HepG2 (cell line): Measurements from ENCODE around the gene SAC3D1. TPM values are rescaled to one million over a fixed set of nuclear protein-coding genes. Genes with fewer than 3 reads are reported as not detected.
A peak's percentile ranks its signal among the peaks of the same experiment; 100 is the strongest.

ENCODE experiments used
- AGO2 ChIP-seq: fragments of 200-400 bp; formaldehyde crosslinking; optimal IDR thresholded peaks from 2 replicates; pipeline ENCODE3; 2017; ENCODE audit warnings: mild to moderate bottlenecking, low read depth, low read length, moderate library complexity
- BRCA1 ChIP-seq: sonication (generic); formaldehyde crosslinking; IDR thresholded peaks from 2 replicates; pipeline ENCODE4 v1.4.0; 2020; ENCODE audit warnings: missing genetic modification reagents
- FOSL2 ChIP-seq: sonication (generic); formaldehyde crosslinking; IDR thresholded peaks from 2 replicates; pipeline ENCODE4 v1.4.0; 2020; ENCODE audit warnings: missing genetic modification reagents
- FOXO1 ChIP-seq: sonication (generic); formaldehyde crosslinking; IDR thresholded peaks from 2 replicates; pipeline ENCODE4 v1.4.0; 2020; ENCODE audit warnings: missing genetic modification reagents
- HDAC1 ChIP-seq: sonication (generic); formaldehyde crosslinking; IDR thresholded peaks from 2 replicates; pipeline ENCODE4 v1.5.1; 2020; ENCODE audit warnings: mild to moderate bottlenecking, missing genetic modification reagents
- HHEX ChIP-seq: IDR thresholded peaks from 2 replicates; pipeline ENCODE4 v1.6.1; 2016; ENCODE audit warnings: control low read depth
- HINFP ChIP-seq: sonication (generic); formaldehyde crosslinking; IDR thresholded peaks from 2 replicates; pipeline ENCODE4 v1.4.0; 2020; ENCODE audit warnings: low read depth, mild to moderate bottlenecking, missing genetic modification reagents
- HNF4A ChIP-seq: sonication (generic); formaldehyde crosslinking; IDR thresholded peaks from 2 replicates; pipeline ENCODE4 v1.4.0; 2020; ENCODE audit warnings: missing genetic modification reagents
- MEIS1 ChIP-seq: sonication (generic); formaldehyde crosslinking; IDR thresholded peaks from 2 replicates; pipeline ENCODE4 v1.9.0; 2021; ENCODE audit warnings: mild to moderate bottlenecking, missing genetic modification reagents, moderate library complexity, borderline replicate concordance
- MIER3 ChIP-seq: IDR thresholded peaks from 2 replicates; pipeline ENCODE4 v1.6.1; 2016; ENCODE audit warnings: missing compliant biosample characterization, borderline replicate concordance
- NFE2 ChIP-seq: sonication (generic); formaldehyde crosslinking; IDR thresholded peaks from 2 replicates; pipeline ENCODE4 v1.4.0; 2020; ENCODE audit warnings: missing genetic modification reagents
- NFKB2 ChIP-seq: sonication (generic); formaldehyde crosslinking; IDR thresholded peaks from 2 replicates; pipeline ENCODE4 v1.4.0; 2020; ENCODE audit warnings: missing genetic modification reagents, borderline replicate concordance
- NR3C1 ChIP-seq: sonication (generic); formaldehyde crosslinking; IDR thresholded peaks from 2 replicates; pipeline ENCODE4 v1.4.0; 2020; ENCODE audit warnings: missing genetic modification reagents
- ONECUT2 ChIP-seq: sonication (generic); formaldehyde crosslinking; IDR thresholded peaks from 2 replicates; pipeline ENCODE4 v1.4.0; 2020; ENCODE audit warnings: missing genetic modification reagents
- SALL2 ChIP-seq: sonication (generic); formaldehyde crosslinking; IDR thresholded peaks from 2 replicates; pipeline ENCODE4 v1.8.1; 2023; ENCODE audit warnings: mild to moderate bottlenecking, missing genetic modification reagents, inconsistent platforms
- SRF ChIP-seq: IDR thresholded peaks from 2 replicates; pipeline ENCODE4 v1.6.1; 2011; ENCODE audit warnings: mild to moderate bottlenecking, low read depth, low read length, moderate library complexity
- TCF12 ChIP-seq, 2 experiments: fragments of 450-650 bp in 1 of 2; sonication (generic) in 1 of 2; formaldehyde crosslinking in 1 of 2; IDR thresholded peaks; 2 replicates each; pipeline versions ENCODE4 v1.6.1 to v1.8.0; 2017 to 2022; ENCODE audit warnings: antibody characterized with exemption in 1 of 2, mild to moderate bottlenecking in 1 of 2, missing genetic modification reagents in 1 of 2, moderate library complexity in 1 of 2
- ZMAT3 ChIP-seq: sonication (generic); formaldehyde crosslinking; conservative IDR thresholded peaks from 2 replicates; pipeline ENCODE4 v1.7.0; 2021; ENCODE audit warnings: missing genetic modification reagents
- ZNF205 ChIP-seq: IDR thresholded peaks from 2 replicates; pipeline ENCODE4 v1.6.1; 2018; ENCODE audit warnings: missing biosample characterization, missing genetic modification reagents
- ZNF235 ChIP-seq: sonication (generic); formaldehyde crosslinking; IDR thresholded peaks from 2 replicates; pipeline ENCODE4 v1.8.1; 2023; ENCODE audit warnings: mild to moderate bottlenecking, missing genetic modification reagents, borderline replicate concordance
- ZNF33A ChIP-seq: sonication (generic); formaldehyde crosslinking; IDR thresholded peaks from 2 replicates; pipeline ENCODE4 v1.5.1; 2020; ENCODE audit warnings: missing genetic modification reagents, mild to moderate bottlenecking, moderate library complexity, borderline replicate concordance
- ZNF441 ChIP-seq: sonication (generic); formaldehyde crosslinking; IDR thresholded peaks from 2 replicates; pipeline ENCODE4 v1.7.0; 2021; ENCODE audit warnings: missing genetic modification reagents, borderline replicate concordance
- ZNF746 ChIP-seq: sonication (generic); formaldehyde crosslinking; IDR thresholded peaks from 2 replicates; pipeline ENCODE4 v1.8.0; 2022; ENCODE audit warnings: mild to moderate bottlenecking, missing genetic modification reagents
- ZNF747 ChIP-seq: sonication (generic); formaldehyde crosslinking; IDR thresholded peaks from 2 replicates; pipeline ENCODE4 v1.8.1; 2023; ENCODE audit warnings: missing genetic modification reagents, mild to moderate bottlenecking, borderline replicate concordance
- ZNF776 ChIP-seq: sonication (generic); formaldehyde crosslinking; IDR thresholded peaks from 2 replicates; pipeline ENCODE4 v1.4.0; 2020; ENCODE audit warnings: mild to moderate bottlenecking, missing genetic modification reagents
- ZNF792 ChIP-seq: IDR thresholded peaks from 2 replicates; pipeline ENCODE4 v1.6.1; 2016
- ZNF841 ChIP-seq: sonication (generic); formaldehyde crosslinking; IDR thresholded peaks from 2 replicates; pipeline ENCODE4 v1.8.1; 2023; ENCODE audit warnings: missing genetic modification reagents, borderline replicate concordance
- polyA plus RNA-seq, 8 experiments: library from polyadenylated mRNA; depleted of rRNA in 3 of 8; stranded (reverse) in 7 of 8; unstranded in 1 of 8; fragments of >200 nt; fragmentation: Illumina TruSeq in 4 of 8; extraction: Trizol in 4 of 8; gene quantifications; 2 replicates each; pipeline versions ENCODE4 v1.2.1 to v1.2.3, GENCODE V29; 2011 to 2016; ENCODE audit warnings: low read depth in 4 of 8, missing spikeins in 1 of 8, mixed read lengths in 1 of 8; ENCODE audit not compliant: insufficient read depth in 1 of 8
- total RNA-seq, 5 experiments: library from RNA; depleted of rRNA; stranded (reverse); fragments of >200 nt; fragmentation: Illumina TruSeq; extraction: Trizol; gene quantifications; 2 replicates each; pipeline ENCODE4 v1.2.3, GENCODE V29; 2016; ENCODE audit warnings: low read depth in 1 of 5
- TF ChIP-seq, protein P1 (sequence below): sonication (generic); formaldehyde crosslinking; IDR thresholded peaks from 2 replicates; pipeline ENCODE4 v1.4.0; 2020; ENCODE audit warnings: mild to moderate bottlenecking, missing genetic modification reagents
- TF ChIP-seq, protein P2 (sequence below): IDR thresholded peaks from 2 replicates; pipeline ENCODE4 v1.6.1; 2012; ENCODE audit warnings: inconsistent platforms
- TF ChIP-seq, protein P3 (sequence below): fragments of 450-650 bp; IDR thresholded peaks from 2 replicates; pipeline ENCODE4 v1.6.1; 2017; ENCODE audit warnings: mild to moderate bottlenecking

SAC3D1 gene
- total and polyA plus RNA-seq, 2 of the 13 experiments (the other 11 are each of a cell fraction or from before 2014, with no cell fraction given): 7.4 to 36.3 TPM

GRCh38 chr11:65066315-65066714, 25.3 kb downstream of the SAC3D1 start (continued):
- 0 out of 2 replicates have a peak, but pooled peaks have one; percentile 24 for TF ChIP-seq FOXO1
- no peak for TF ChIP-seq TCF12 (IDR thresholded peaks at IDR 0.05)
- TF ChIP-seq TCF12 (CRISPR knock-in tag; IDR thresholded peaks at IDR 0.05): no peak
- no peak for TF ChIP-seq ZMAT3 (CRISPR knock-in tag)
- peak; percentile 65 for TF ChIP-seq SALL2 (CRISPR knock-in tag)
- TF ChIP-seq FOSL2: no peak
- TF ChIP-seq, protein P1, sequence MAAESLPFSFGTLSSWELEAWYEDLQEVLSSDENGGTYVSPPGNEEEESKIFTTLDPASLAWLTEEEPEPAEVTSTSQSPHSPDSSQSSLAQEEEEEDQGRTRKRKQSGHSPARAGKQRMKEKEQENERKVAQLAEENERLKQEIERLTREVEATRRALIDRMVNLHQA (CRISPR knock-in tag): no peak
- TF ChIP-seq ONECUT2 (CRISPR knock-in tag): no peak
- no peak for TF ChIP-seq AGO2
- no peak for TF ChIP-seq BRCA1 (CRISPR knock-in tag)
- TF ChIP-seq SRF: no peak
- TF ChIP-seq ZNF441 (CRISPR knock-in tag): no peak
- TF ChIP-seq, protein P2, sequence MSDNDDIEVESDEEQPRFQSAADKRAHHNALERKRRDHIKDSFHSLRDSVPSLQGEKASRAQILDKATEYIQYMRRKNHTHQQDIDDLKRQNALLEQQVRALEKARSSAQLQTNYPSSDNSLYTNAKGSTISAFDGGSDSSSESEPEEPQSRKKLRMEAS: no peak
- TF ChIP-seq NFE2 (CRISPR knock-in tag): no peak
- no peak for TF ChIP-seq HHEX (CRISPR knock-in tag)
- no peak for TF ChIP-seq ZNF792 (CRISPR knock-in tag)
- no peak for TF ChIP-seq ZNF205 (CRISPR knock-in tag)
- TF ChIP-seq, protein P3, sequence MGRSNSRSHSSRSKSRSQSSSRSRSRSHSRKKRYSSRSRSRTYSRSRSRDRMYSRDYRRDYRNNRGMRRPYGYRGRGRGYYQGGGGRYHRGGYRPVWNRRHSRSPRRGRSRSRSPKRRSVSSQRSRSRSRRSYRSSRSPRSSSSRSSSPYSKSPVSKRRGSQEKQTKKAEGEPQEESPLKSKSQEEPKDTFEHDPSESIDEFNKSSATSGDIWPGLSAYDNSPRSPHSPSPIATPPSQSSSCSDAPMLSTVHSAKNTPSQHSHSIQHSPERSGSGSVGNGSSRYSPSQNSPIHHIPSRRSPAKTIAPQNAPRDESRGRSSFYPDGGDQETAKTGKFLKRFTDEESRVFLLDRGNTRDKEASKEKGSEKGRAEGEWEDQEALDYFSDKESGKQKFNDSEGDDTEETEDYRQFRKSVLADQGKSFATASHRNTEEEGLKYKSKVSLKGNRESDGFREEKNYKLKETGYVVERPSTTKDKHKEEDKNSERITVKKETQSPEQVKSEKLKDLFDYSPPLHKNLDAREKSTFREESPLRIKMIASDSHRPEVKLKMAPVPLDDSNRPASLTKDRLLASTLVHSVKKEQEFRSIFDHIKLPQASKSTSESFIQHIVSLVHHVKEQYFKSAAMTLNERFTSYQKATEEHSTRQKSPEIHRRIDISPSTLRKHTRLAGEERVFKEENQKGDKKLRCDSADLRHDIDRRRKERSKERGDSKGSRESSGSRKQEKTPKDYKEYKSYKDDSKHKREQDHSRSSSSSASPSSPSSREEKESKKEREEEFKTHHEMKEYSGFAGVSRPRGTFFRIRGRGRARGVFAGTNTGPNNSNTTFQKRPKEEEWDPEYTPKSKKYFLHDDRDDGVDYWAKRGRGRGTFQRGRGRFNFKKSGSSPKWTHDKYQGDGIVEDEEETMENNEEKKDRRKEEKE: no peak
- TF ChIP-seq HNF4A: 0 out of 2 replicates have a peak, but pooled peaks have one; percentile 2
- peak; percentile 28; the same call in 1 of the 2 replicates for TF ChIP-seq HDAC1 (CRISPR knock-in tag)
- no peak for TF ChIP-seq MEIS1 (CRISPR knock-in tag)
- TF ChIP-seq HINFP (CRISPR knock-in tag): no peak
- TF ChIP-seq ZNF841 (CRISPR knock-in tag): no peak
- no peak for TF ChIP-seq MIER3 (CRISPR knock-in tag)
- TF ChIP-seq NFKB2: 0 out of 2 replicates have a peak, but pooled peaks have one; percentile 45
- TF ChIP-seq ZNF33A: no peak
- no peak for TF ChIP-seq ZNF747
- no peak for TF ChIP-seq ZNF746 (CRISPR knock-in tag)
- TF ChIP-seq ZNF776 (CRISPR knock-in tag): no peak
- no peak for TF ChIP-seq NR3C1 (CRISPR knock-in tag)
- TF ChIP-seq ZNF235 (CRISPR knock-in tag): no peak
